Osteoblast (primary cell): ENCODE measurements around the gene EDIL3. TPM values are rescaled to one million over a fixed set of nuclear protein-coding genes. Genes with fewer than 3 reads are reported as not detected.

Source experiments
- DNase-seq: peaks from one replicate; pipeline ENCODE4 v3.0.0; 2011; ENCODE audit warnings: low spot score, mixed read lengths; ENCODE audit not compliant: insufficient read length; ENCODE audit errors: missing footprints
- H2AFZ ChIP-seq: 2 replicates; pipeline ENCODE4 v1.6.0; 2011; ENCODE audit warnings: mild to moderate bottlenecking, low read length
- H3K27ac ChIP-seq: 2 replicates; pipeline ENCODE4 v1.5.1; 2011; ENCODE audit warnings: mild to moderate bottlenecking, low read depth, low read length, moderate library complexity
- H3K27me3 ChIP-seq: 2 replicates; pipeline ENCODE4 v1.6.0; 2012; ENCODE audit warnings: mild to moderate bottlenecking, control low read depth, inconsistent platforms, low read length, moderate library complexity; ENCODE audit not compliant: insufficient read depth
- H3K36me3 ChIP-seq: 2 replicates; pipeline ENCODE4 v1.5.1; 2011; ENCODE audit warnings: mild to moderate bottlenecking, low read length, control low read depth, moderate library complexity; ENCODE audit not compliant: insufficient read depth
- H3K4me1 ChIP-seq: 2 replicates; pipeline ENCODE4 v1.5.1; 2011; ENCODE audit warnings: mild to moderate bottlenecking, low read length, control low read depth, moderate library complexity; ENCODE audit not compliant: insufficient read depth
- H3K4me2 ChIP-seq: 2 replicates; pipeline ENCODE4 v1.6.0; 2011; ENCODE audit warnings: mild to moderate bottlenecking, low read length; ENCODE audit not compliant: insufficient read depth
- H3K4me3 ChIP-seq: fragments of 200-600 bp; sonication (generic); 3 replicates; pipeline ENCODE4 v1.5.1; 2012; ENCODE audit warnings: mild to moderate bottlenecking, low read length, inconsistent platforms; ENCODE audit not compliant: insufficient read depth
- H3K79me2 ChIP-seq: 2 replicates; pipeline ENCODE4 v1.6.0; 2012; ENCODE audit warnings: mild to moderate bottlenecking, low read length, control low read depth, inconsistent platforms; ENCODE audit not compliant: insufficient read depth
- H3K9me3 ChIP-seq: 2 replicates; pipeline ENCODE4 v1.5.1; 2011; ENCODE audit warnings: low read depth, low read length, control low read depth
- H4K20me1 ChIP-seq: 2 replicates; pipeline ENCODE4 v1.6.0; 2012; ENCODE audit warnings: mild to moderate bottlenecking, low read length, control low read depth; ENCODE audit not compliant: insufficient read depth
- total RNA-seq: library from RNA; depleted of rRNA; stranded (reverse); fragments of >200 nt; gene quantifications from 2 replicates; pipeline ENCODE4 v1.2.3, GENCODE V29; 2012
- TF ChIP-seq, protein P1 (sequence below): IDR thresholded peaks from 2 replicates; pipeline ENCODE4 v1.5.1; 2011; ENCODE audit warnings: mild to moderate bottlenecking, low read depth, low read length, moderate library complexity; ENCODE audit errors: extremely low read depth

EDIL3 gene
- total RNA-seq, 1 donor, result 366 TPM

DNA sequence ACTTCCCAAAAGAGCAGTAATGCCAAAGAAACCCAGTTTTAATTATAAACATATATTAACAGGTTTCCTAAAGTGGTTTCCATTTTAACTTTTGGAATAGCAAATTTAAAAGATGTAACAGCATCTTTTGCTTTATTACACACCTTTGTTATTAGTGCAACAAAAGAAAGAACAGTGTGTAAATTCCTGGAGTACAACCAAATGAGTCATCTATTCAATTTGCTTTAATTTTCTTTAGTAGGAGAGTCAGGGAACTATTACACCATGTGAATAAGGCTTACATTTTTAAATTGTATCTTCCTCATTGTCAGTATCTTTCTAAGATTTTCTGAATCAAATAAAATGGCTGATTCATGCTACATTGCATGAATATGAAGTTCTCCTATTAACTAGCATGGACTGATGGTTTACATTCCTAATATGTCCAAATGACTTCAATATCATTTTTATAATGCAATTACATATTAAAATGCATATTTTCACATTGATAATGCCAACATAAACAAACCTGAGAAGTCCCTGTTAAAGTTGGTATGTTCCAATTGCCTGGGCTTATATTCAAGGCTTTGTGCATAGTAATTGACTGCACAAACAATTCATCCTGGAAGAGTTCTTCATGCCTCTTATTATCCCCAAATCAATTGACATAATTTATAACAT, 22.5 kb downstream of the EDIL3 start:
- Histone ChIP-seq H3K79me2 (peaks cover 82% of the 10 kb centered on the region), H3K9me3 (no peaks in the 10 kb centered on the region), H3K4me3 (no peak overlapping the region), H2AFZ (no peak overlapping the region), H4K20me1 (no peaks in the 10 kb centered on the region), H3K27ac (no peak overlapping the region), H3K36me3 (no peaks in the 10 kb centered on the region), H3K27me3 (no peaks in the 10 kb centered on the region), H3K4me1 (peaks cover 14% of the 10 kb centered on the region), H3K4me2 (no peak overlapping the region)
- no peak for DNase-seq
- TF ChIP-seq, protein P1, sequence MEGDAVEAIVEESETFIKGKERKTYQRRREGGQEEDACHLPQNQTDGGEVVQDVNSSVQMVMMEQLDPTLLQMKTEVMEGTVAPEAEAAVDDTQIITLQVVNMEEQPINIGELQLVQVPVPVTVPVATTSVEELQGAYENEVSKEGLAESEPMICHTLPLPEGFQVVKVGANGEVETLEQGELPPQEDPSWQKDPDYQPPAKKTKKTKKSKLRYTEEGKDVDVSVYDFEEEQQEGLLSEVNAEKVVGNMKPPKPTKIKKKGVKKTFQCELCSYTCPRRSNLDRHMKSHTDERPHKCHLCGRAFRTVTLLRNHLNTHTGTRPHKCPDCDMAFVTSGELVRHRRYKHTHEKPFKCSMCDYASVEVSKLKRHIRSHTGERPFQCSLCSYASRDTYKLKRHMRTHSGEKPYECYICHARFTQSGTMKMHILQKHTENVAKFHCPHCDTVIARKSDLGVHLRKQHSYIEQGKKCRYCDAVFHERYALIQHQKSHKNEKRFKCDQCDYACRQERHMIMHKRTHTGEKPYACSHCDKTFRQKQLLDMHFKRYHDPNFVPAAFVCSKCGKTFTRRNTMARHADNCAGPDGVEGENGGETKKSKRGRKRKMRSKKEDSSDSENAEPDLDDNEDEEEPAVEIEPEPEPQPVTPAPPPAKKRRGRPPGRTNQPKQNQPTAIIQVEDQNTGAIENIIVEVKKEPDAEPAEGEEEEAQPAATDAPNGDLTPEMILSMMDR, result no peak

DNA sequence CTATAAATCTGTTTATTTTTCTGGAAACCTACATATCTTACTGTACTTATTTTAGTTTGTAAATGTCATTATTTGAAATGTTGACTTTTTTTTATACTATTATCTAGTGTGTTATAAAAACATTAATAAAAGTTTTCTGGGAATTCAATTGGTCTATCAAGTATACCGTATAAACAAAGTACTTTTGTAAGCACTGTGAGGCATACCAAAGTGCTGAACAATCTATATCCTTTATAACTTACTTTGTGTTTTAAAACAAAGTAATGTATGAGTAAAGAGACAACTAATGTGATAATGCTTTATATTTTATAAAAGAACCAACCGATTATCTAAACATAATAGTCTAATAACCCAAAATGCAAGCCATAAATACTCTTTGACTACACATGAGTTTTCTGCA, 23.1 kb downstream of the EDIL3 start:
- no peak overlapping the region for H3K27ac ChIP-seq
- H3K4me2 ChIP-seq, result no peak overlapping the region
- peaks cover 14% of the 10 kb centered on the region for H3K4me1 ChIP-seq
- H3K79me2 ChIP-seq, result peaks cover 79% of the 10 kb centered on the region
- no peak overlapping the region for H2AFZ ChIP-seq
- no peaks in the 10 kb centered on the region for H4K20me1 ChIP-seq
- TF ChIP-seq, protein P1, result no peak
- H3K4me3 ChIP-seq, result no peak overlapping the region
- no peak for DNase-seq
- no peaks in the 10 kb centered on the region for H3K27me3 ChIP-seq
- H3K36me3 ChIP-seq, result no peaks in the 10 kb centered on the region
- no peaks in the 10 kb centered on the region for H3K9me3 ChIP-seq

DNA sequence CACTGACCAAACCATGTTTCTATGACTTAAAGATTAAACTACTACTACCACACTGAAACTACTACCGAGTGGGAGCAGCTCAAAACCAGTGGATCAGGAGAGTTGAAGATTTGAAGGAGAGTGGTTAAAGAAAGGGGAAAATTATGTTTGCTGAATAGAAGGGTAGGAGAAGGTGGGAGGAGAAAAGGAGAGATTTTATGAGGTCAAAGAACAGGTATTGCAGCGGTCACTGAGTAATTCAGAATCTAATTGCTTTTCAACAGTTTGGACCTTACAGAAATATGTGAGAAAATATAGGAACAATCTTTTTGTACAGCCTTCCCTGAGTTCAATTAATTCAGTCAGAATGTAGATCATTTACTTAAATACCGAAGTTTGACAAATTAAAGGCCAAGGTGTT, 24.6 kb downstream of the EDIL3 start:
- TF ChIP-seq, protein P1, result no peak
- Histone ChIP-seq H3K4me2 (no peak overlapping the region), H3K36me3 (no peaks in the 10 kb centered on the region), H3K27me3 (no peaks in the 10 kb centered on the region), H3K4me1 (peaks cover 14% of the 10 kb centered on the region), H3K9me3 (no peaks in the 10 kb centered on the region), H3K4me3 (no peak overlapping the region), H3K27ac (no peak overlapping the region), H2AFZ (no peak overlapping the region), H4K20me1 (no peaks in the 10 kb centered on the region), H3K79me2 (peaks cover 73% of the 10 kb centered on the region)
- no peak for DNase-seq

DNA sequence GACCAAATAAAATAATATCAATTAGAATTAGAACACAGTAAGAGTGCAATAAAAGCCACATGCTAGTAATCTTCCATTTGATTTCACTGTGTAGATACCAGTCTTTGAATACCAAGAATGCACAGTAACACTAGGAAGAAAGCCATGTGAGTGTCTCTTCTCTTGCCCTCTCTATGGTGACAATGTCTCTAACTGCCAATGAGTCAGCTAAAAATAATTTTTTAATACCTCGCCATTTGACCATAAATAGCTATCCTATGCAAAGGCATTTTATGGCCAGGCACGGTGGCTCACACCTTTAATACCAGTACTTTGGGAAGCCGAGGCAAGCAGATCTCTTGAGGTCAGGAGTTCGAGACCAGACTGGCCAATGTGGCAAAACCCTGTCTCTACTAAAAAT, 30.6 kb downstream of the EDIL3 start:
- no peaks in the 10 kb centered on the region for H3K27me3 ChIP-seq
- H3K9me3 ChIP-seq, result no peaks in the 10 kb centered on the region
- no peak overlapping the region for H3K4me3 ChIP-seq
- no peak overlapping the region for H3K27ac ChIP-seq
- no peaks in the 10 kb centered on the region for H3K4me1 ChIP-seq
- H2AFZ ChIP-seq, result no peak overlapping the region
- DNase-seq, result no peak
- H3K4me2 ChIP-seq, result no peak overlapping the region
- peaks cover 7% of the 10 kb centered on the region for H4K20me1 ChIP-seq
- TF ChIP-seq, protein P1, result no peak
- H3K36me3 ChIP-seq, result peaks cover 4% of the 10 kb centered on the region
- H3K79me2 ChIP-seq, result peaks cover 61% of the 10 kb centered on the region
